ENCODE data around the gene CCDC127. TPM values are rescaled to one million over a fixed set of nuclear protein-coding genes. Genes with fewer than 3 reads are reported as not detected.
A peak's percentile ranks its signal among the peaks of the same experiment; 100 is the strongest.

CCDC127 gene
- total RNA-seq, 1 donor from 2014 or later = 4.7 TPM

GRCh38 chr5:159448-160172 is 58.3 kb downstream of the CCDC127 start:
- DNase-seq (ENCODE audit: low read depth, low spot score) = no peak

GRCh38 chr5:158807-159447 is 59.0 kb downstream of the CCDC127 start:
- DNase-seq (ENCODE audit: low read depth, low spot score) = no peak

GRCh38 chr5:157801-158200 is 60.2 kb downstream of the CCDC127 start:
- no peak for DNase-seq (ENCODE audit: low read depth, low spot score)

- no peak for DNase-seq (ENCODE audit: low read depth, low spot score)
These were observed 60.7 kb downstream of the CCDC127 start for GRCh38 chr5:157126-157715.

GRCh38 chr5:156411-157072 is 61.4 kb downstream of the CCDC127 start:
- no peak for DNase-seq (ENCODE audit: low read depth, low spot score)

- DNase-seq (ENCODE audit: low read depth, low spot score) = no peak
These were observed 62.1 kb downstream of the CCDC127 start for GRCh38 chr5:155651-156410.

- DNase-seq (ENCODE audit: low read depth, low spot score) = no peak
These were observed 63.1 kb downstream of the CCDC127 start for GRCh38 chr5:154826-155225.

GRCh38 chr5:154236-154635 is 63.7 kb downstream of the CCDC127 start:
- peak; percentile 15 for DNase-seq (ENCODE audit: low read depth, low spot score)

GRCh38 chr5:153256-153655 is 64.7 kb downstream of the CCDC127 start:
- DNase-seq (ENCODE audit: low read depth, low spot score) = no peak

- no peak for DNase-seq (ENCODE audit: low read depth, low spot score)
These were observed 65.9 kb downstream of the CCDC127 start for GRCh38 chr5:152077-152476.

GRCh38 chr5:150746-151145 is 67.2 kb downstream of the CCDC127 start:
- no peak for DNase-seq (ENCODE audit: low read depth, low spot score)

GRCh38 chr5:149745-150485 is 68.0 kb downstream of the CCDC127 start:
- DNase-seq (ENCODE audit: low read depth, low spot score) = no peak

- no peak for DNase-seq (ENCODE audit: low read depth, low spot score)
These were observed 70.2 kb downstream of the CCDC127 start for GRCh38 chr5:147751-148150.

Other genes starting within 250 kb of the CCDC127 start
- not detected in 2 replicates for gene PLEKHG4B, start 126.0 kb downstream of the CCDC127 start, total RNA-seq
- gene LRRC14B, start 26.7 kb downstream of the CCDC127 start, total RNA-seq = not detected in 2 replicates
- 210 and 219 TPM in 2 replicates for gene SDHA, start 167 bp upstream of the CCDC127 start, total RNA-seq
- gene PDCD6, start 53.5 kb upstream of the CCDC127 start, total RNA-seq = 137 and 153 TPM in 2 replicates
- 5.4 and 6.8 TPM in 2 replicates for gene AHRR, start 103.6 kb upstream of the CCDC127 start, total RNA-seq
- 35.3 and 45.0 TPM in 2 replicates for gene EXOC3, start 225.0 kb upstream of the CCDC127 start, total RNA-seq

All from pulmonary artery endothelial cell (primary cell).